GM12864 (cell line): ENCODE results near the gene CACNA1D.

Experiments used
- DNase-seq: peaks from one replicate; pipeline ENCODE4 v3.0.0-alpha.2; 2011; ENCODE audit warnings: low read depth
- H3K4me3 ChIP-seq: 2 replicates; pipeline ENCODE4 v1.5.1; 2011; ENCODE audit warnings: mild to moderate bottlenecking, low read depth, low read length, control low read depth
- CTCF ChIP-seq: IDR thresholded peaks from 2 replicates; pipeline ENCODE4 v1.5.1; 2011; ENCODE audit warnings: low read depth, mild to moderate bottlenecking, moderate library complexity, low read length, control low read depth, inconsistent platforms; ENCODE audit errors: missing control alignments

Gene CACNA1D

GRCh38 chr3:53716998-53717397 lies 222.6 kb downstream of the CACNA1D start:
- no peak for TF ChIP-seq CTCF
- no peak for DNase-seq
- no peak overlapping the region for H3K4me3 ChIP-seq

- no peak for DNase-seq
- no peak overlapping the region for H3K4me3 ChIP-seq
- TF ChIP-seq CTCF = no peak
Measured at GRCh38 chr3:53718462-53718861, 224.1 kb downstream of the CACNA1D start.

GRCh38 chr3:53719796-53720195 lies 225.4 kb downstream of the CACNA1D start:
- no peak overlapping the region for H3K4me3 ChIP-seq
- no peak for DNase-seq
- no peak for TF ChIP-seq CTCF

DNA sequence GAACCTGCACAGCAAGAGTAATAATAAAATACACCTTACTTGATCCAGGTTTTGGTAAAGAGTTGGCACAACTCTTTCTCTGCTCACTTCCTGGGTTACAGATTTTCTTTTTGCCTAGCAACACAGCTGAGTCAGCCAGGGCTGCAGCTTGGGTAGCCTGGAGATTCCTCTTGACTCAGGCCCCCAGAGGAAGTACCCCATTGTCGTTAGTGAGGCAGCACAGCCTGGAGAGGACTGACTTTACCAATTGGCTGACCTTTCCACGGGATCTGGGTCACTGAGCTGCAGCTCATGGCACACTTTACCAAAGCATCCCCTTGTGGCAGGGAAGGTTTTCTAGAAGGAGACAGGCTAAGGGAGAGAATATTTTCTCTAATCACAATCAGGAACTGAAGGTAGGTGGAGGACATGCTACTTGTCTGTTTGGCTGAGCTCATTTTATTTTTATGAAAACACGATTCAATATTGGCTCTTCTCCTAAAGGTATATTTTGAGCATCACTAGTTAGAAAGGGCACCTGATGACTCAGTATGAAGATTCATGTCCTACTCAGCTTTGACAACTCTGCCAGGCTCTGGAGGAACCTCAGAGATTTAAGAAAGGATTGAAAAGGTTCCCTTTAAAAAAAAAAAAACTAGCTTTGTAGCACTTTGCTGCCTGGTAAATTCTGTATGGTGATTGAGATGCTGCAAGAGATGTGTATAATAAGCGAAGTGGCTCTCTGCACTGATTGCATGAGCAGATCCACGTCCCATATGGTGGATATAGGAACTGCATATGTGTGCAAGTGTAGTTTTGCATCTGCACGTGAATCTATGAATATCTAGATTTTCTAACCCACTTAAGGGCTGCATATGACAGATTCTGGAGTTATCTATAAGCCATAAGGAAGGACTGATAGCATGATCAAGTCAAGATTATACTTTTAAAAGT lies 227.0 kb downstream of the CACNA1D start:
- peak; percentile 1 for TF ChIP-seq CTCF
- no peak for DNase-seq

DNA sequence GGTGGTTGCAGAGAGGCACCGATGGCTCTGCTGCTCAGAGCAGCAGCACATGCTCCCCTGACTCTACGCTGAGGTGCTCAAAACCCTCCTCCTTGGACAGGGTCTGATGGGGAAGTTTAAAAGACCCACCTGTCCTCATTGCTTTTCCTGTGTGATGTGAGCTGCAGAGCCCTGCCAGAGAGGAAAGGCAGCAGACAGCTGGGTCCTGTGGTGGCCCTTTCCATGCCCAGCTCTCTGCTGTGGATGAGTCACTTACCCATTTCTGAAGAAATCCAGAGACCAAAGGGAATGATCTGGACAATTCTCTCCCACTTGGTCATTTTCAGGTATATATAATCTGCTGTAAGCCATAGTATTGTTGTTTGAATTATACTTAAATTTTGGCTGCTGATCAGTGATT lies 230.2 kb downstream of the CACNA1D start:
- H3K4me3 ChIP-seq = no peak overlapping the region

More for the DNA sequence above, 227.0 kb downstream of the CACNA1D start:
- H3K4me3 ChIP-seq = no peak overlapping the region

GRCh38 chr3:53725387-53725995 lies 231.1 kb downstream of the CACNA1D start:
- H3K4me3 ChIP-seq = no peak overlapping the region
- TF ChIP-seq CTCF = no peak
- DNase-seq = no peak

More for the DNA sequence above, 230.2 kb downstream of the CACNA1D start:
- TF ChIP-seq CTCF = no peak
- no peak for DNase-seq
